ENCODE measurements around the gene PTGES3L.
"Not testable (repeated sequence)": the region's sequence is repeated elsewhere in the genome, so short reads cannot be mapped to it uniquely, and the experiment has no call there.

Gene PTGES3L

GRCh38 chr17:43014020-43014648 lies 34.3 kb upstream of the PTGES3L start:
- DNase-seq (ENCODE audit: low read depth), result no peak

DNA sequence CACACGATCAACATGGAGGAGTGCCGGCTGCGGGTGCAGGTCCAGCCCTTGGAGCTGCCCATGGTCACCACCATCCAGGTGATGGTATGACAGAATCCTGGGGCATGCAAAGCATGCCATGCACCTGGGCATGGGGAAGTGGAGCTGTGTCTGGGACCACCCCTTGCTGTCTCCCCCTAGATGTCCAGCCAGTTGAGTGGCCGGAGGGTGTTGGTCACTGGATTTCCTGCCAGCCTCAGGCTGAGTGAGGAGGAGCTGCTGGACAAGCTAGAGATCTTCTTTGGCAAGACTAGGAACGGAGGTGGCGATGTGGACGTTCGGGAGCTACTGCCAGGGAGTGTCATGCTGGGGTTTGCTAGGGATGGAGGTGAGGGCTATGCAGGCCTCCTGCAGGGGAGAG lies 33.4 kb upstream of the PTGES3L start:
- DNase-seq (ENCODE audit: low read depth), result no peak

DNA sequence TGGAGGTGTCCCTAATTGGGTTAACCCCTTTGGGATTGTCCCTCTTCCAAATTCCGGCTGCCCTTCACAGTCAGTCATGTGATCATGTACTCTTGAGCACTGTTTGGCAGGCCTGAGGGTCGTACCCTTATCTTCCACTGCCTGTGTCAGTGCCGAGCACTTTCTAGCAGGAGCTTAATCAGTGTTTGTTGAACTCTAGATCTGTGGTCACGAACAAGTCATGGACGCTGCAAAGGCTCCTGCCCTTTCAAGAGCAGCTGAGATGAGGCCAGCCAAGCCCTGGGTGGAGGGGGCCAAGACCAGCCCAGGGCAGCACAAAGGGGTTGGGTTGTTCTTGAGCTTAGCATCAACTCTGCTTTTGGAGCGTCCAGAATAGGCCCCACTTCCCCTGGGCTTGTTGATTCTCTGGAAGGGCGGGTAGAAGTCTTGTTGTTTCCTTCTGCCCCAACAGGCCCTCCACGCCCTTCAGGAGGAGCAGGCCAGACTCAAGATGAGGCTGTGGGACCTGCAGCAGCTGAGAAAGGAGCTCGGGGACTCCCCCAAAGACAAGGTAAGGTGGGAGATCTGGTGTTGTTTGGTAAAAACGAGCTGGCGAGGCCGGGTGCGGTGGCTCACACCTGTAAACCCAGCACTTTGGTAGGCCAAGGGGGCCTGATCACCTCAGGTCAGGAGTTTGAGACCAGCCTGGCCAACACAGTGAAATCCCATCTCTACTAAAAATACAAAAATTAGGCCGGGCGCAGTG lies 32.0 kb upstream of the PTGES3L start:
- DNase-seq (ENCODE audit: low read depth), result no peak

DNA sequence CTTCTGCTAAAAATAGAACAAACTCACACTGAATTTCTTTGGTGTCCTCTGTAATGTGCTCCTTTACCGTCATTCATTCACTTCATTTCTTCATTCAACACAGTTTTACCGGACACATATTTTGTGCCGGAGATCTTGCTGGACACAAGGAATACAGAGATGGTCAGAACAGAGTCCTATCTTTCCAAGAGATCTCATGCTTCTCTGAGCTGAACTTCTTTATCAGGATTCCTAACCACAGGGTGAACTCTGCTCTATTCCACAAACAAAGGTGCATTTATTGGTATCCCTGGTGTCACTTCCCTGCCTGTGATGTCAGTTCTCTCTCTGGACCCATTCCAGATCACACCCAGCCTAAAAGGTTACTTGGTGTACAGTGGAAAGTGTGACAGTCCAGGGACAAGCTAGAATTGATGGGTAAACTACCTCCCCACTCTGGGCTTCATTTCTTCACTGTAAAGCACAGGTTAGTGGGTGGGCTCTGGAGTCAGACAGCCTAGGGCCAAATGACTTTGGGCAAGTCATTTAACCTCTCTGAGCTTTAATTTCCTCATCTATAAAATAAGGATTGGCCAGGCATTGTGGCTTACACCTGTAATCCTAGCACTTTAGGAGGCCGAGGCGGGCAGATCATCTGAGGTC lies 30.9 kb upstream of the PTGES3L start:
- no peak for DNase-seq (ENCODE audit: low read depth)

DNA sequence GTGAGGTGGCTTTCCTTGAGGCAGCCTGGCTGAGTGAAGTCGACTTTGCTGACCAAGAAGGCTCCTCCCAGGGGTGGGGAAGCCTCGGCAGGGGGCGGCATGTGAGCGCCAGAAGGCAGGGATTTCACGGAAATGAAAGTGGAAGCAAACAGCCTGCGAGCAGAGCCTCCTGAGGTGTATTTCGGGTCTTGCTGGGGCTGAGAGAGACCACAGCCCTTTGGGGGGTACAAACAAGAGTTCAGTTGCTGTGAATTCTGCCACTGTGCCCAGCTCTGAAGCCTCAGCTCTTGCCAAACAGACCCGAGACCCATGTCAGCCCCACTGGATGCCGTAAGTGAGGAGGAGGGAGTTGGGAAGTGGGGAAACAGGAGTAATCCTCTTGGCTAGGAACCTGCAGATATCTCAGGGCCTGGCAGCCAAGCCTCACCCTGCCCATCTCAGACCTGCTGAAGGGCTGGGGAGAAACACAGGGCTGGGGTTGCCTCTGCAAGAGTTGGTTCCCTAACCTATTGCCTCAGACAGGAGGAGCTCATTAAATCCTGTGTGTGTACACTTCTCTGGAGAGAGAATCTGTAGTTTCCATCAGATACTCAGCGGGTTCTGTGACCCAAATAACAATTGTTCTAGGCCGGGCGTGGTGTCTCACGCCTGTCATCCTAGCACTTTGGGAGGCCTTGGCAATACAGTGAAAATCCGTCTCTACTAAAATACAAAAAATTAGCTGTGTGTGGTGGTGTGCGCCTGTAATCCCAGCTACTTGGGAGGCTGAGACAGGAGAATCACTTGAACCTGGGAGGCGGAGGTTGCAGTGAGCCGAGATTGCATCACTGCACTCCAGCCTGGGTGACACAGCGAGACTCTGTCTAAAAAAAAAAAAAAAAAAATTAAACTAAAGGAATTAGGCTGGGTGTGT lies 27.0 kb upstream of the PTGES3L start, which contains the start of gene IFI35:
Gene IFI35 (plus strand): TSS at position 146 of the 913 bp plus-strand sequence. CDS start 164 bp downstream, at position 310.
- peak; percentile 73 for DNase-seq (ENCODE audit: low read depth)

GRCh38 chr17:43003542-43004172 lies 23.8 kb upstream of the PTGES3L start:
- DNase-seq (ENCODE audit: low read depth), result no peak

DNA sequence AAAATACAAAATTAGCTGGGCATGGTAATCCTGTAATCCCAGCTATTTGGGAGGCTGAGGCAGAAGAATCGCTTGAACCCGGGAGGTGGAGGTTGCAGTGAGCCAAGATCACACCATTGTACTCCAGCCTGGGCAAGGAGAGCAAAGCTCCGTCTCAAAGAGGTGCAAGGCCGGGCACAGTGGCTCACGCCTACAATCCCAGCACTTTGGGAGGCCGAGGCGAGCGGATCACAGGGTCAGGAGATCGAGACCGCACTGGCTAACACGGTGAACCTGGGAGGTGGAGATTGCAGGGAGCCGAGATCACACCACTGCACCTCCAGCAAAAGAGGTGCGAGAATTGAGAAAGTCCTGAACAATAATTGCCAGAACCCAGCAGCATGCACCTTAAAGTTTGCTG lies 21.0 kb upstream of the PTGES3L start:
- DNase-seq (ENCODE audit: low read depth), result not testable (repeated sequence)

DNA sequence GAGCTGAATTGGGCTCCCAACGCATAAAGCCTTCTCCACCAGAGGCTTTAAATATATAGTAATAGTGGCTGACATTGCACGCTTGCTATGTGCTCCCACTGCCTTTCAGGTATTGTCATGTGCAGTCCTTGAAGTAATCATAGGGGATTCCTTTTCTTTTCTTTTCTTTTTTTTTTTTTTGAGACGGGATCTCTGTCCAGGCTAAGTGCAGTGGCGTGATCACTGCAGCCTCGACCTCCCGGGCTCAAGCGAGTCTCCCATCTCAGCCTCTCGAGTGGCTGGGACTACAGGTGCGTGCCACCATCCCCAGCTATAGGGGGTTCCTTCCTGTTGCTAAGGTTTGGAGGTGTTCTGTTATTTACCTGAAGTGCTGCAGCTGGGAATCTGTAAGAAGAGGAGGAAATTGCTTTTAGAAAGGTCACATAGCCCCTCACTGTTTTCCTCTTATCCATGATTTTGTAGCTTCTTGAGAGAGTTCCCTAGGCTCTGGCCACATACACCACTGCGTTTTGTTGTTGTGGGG lies 19.2 kb upstream of the PTGES3L start:
- no peak for DNase-seq (ENCODE audit: low read depth)

GRCh38 chr17:42997984-42998938 lies 18.4 kb upstream of the PTGES3L start, which contains the start of gene RPL27:
TSS of gene RPL27 (plus strand) at chr17:42998419. CDS start at chr17:42998751, 332 bp downstream.
- peak; percentile 94 for DNase-seq (ENCODE audit: low read depth)

GRCh38 chr17:42997390-42997983 lies 17.6 kb upstream of the PTGES3L start:
- DNase-seq (ENCODE audit: low read depth), result no peak

DNA sequence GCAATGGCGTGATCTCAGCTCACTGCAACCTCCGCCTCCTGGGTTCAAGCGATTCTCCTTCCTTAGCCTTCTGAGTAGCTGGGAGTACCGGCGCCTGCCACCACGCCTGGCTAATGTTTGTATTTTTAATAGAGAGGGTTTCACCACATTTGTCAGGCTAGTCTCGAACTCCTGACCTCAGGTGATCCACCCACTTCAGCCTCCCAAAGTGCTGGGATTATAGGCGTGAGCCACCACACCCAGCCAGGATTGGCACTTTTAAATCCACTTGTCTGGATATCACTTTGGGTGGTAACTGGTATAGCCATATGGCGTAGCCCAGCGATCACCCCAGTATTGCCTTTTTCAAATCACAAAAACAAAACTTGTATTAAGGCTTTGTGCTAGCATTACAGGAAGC lies 14.0 kb upstream of the PTGES3L start:
- not testable (repeated sequence) for DNase-seq (ENCODE audit: low read depth)

GRCh38 chr17:42992872-42993271 lies 13.0 kb upstream of the PTGES3L start:
- DNase-seq (ENCODE audit: low read depth), result no peak

DNA sequence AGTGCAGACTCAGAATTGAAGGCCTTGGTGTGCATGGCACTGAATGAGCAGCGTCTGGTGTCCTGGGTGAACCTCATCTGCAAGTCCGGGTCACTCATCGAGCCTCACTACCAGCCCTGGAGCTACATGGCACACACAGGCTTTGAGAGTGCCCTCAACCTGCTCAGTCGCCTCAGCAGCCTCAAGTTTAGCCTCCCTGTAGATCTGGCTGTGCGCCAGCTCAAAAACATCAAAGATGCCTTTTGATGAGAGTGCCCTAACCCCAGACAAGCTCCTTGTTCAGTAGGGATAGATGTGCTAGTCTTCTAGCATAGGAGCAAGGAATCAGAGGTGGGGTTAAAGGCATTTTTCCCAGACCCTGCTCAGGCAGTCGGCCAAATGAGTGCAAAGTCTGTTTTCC lies 11.6 kb upstream of the PTGES3L start:
- no peak for DNase-seq (ENCODE audit: low read depth)

DNA sequence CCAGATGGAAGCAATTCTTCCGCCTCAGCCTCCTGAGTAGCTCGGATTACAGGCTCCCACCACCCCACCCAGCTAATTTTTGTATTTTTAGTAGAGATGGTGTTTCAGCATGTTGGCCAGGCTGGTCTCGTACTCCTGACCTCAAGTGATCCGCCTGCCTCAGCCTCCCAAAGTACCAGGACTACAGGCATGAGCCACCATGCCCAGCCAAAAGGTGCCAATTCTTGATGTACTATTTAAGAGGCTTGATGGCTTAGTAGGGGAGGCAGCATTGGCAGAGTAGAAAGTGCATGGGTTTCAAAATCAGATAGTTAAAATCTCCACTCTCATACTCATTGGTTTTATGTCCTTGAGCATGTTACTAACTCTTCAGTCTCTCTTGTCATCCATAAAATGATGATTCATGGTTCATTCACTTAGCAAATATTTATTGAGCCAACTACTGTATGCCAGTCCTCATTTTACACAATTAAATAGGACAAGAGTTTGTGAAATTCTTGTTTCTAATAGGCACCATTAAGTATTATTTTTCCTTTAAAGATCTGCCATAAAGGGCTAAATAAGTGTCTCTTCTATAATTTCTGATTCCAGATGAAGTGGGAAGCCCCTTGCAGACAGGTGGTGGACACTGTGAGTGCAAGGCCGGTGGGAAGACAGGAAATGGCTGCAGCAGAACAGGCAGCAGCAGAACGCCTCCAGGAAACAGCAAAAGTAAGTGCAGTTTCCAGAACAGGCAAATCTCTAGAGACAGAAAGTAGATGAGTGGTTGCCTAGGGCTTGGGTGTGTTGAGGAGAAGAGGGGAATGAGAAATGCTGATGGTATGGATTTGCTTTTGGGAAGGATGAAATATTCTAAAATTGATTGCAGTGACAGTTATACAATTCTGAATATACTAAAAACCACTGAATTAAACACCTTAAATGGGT lies 10.1 kb upstream of the PTGES3L start:
- DNase-seq (ENCODE audit: low read depth), result no peak

GRCh38 chr17:42989141-42989540 lies 9.3 kb upstream of the PTGES3L start:
- no peak for DNase-seq (ENCODE audit: low read depth)

- no peak for DNase-seq (ENCODE audit: low read depth)
Measured at GRCh38 chr17:42985225-42985624, 5.3 kb upstream of the PTGES3L start.

GRCh38 chr17:42982266-42982665 lies 2.4 kb upstream of the PTGES3L start:
- DNase-seq (ENCODE audit: low read depth), result no peak

- peak; percentile 27 for DNase-seq (ENCODE audit: low read depth)
Measured at GRCh38 chr17:42980766-42981397, 1.0 kb upstream of the PTGES3L start.

Measured in stimulated activated CD8-positive, alpha-beta memory T cell treated with anti-CD3 and anti-CD28 coated beads, Interleukin-12 subunit alpha, Interleukin-12 subunit beta, amount 100 ng/mL, for 4 hours (primary cell).